Activated gamma-delta T cell treated with anti-CD3 and anti-CD28 coated beads, Interleukin-2, amount 50 U/mL, for 16 hours (primary cell): ENCODE data around the gene GAST.

ENCODE experiments used
- DNase-seq: peaks from one replicate; pipeline ENCODE4 v3.0.0-alpha.2; 2020; ENCODE audit warnings: low read depth

The GAST gene

GRCh38 chr17:41710472-41711090, 1.6 kb upstream of the GAST start:
- no peak for DNase-seq

GRCh38 chr17:41717408-41718286, 5.5 kb downstream of the GAST start:
- DNase-seq: no peak

- DNase-seq: no peak
These were observed 6.1 kb downstream of the GAST start for GRCh38 chr17:41718287-41718645.

- DNase-seq: no peak
These were observed 10.1 kb downstream of the GAST start for GRCh38 chr17:41722231-41722630.

- DNase-seq: no peak
These were observed 11.8 kb downstream of the GAST start for GRCh38 chr17:41723801-41724475.

- DNase-seq: no peak
These were observed 12.4 kb downstream of the GAST start for GRCh38 chr17:41724476-41725050.

GRCh38 chr17:41725134-41725533, 13.0 kb downstream of the GAST start:
- DNase-seq: no peak

GRCh38 chr17:41728056-41728455, 15.9 kb downstream of the GAST start:
- no peak for DNase-seq

- no peak for DNase-seq
These were observed 18.3 kb downstream of the GAST start for GRCh38 chr17:41730479-41730878.

GRCh38 chr17:41731836-41732235, 19.7 kb downstream of the GAST start:
- no peak for DNase-seq

- no peak for DNase-seq
These were observed 21.4 kb downstream of the GAST start for GRCh38 chr17:41733348-41734138.

- no peak for DNase-seq
These were observed 22.2 kb downstream of the GAST start, which contains the start of gene HAP1 for GRCh38 chr17:41734139-41734948. Gene HAP1, minus strand, starts transcription at chr17:41734643. Its CDS starts 9 bp downstream, at chr17:41734634.

GRCh38 chr17:41734949-41735313, 22.8 kb downstream of the GAST start:
- DNase-seq: no peak

- no peak for DNase-seq
These were observed 23.6 kb downstream of the GAST start for GRCh38 chr17:41735744-41736143.

- DNase-seq: no peak
These were observed 25.0 kb downstream of the GAST start for GRCh38 chr17:41736983-41737679.

- no peak for DNase-seq
These were observed 25.5 kb downstream of the GAST start for GRCh38 chr17:41737680-41738023.

- DNase-seq: peak; percentile 66
These were observed 26.1 kb downstream of the GAST start for GRCh38 chr17:41738077-41738800.

GRCh38 chr17:41738801-41739112, 26.6 kb downstream of the GAST start:
- DNase-seq: no peak

- no peak for DNase-seq
These were observed 27.7 kb downstream of the GAST start for GRCh38 chr17:41739661-41740352.
